ENCODE measurements around the gene ELF1. TPM values are rescaled to one million over a fixed set of nuclear protein-coding genes. Genes with fewer than 3 reads are reported as not detected.
A peak's percentile ranks its signal among the peaks of the same experiment; 100 is the strongest.

ELF1 gene
- total RNA-seq, 2 experiments from 2014 or later: 70.8 to 71.2 TPM

GRCh38 chr13:41005704-41006103, 13.4 kb downstream of the ELF1 start:
- peaks cover 66% of the 10 kb centered on the region for H3K4me1 Mint-ChIP-seq (ENCODE audit: low read depth)

GRCh38 chr13:41004875-41005693, 14.0 kb downstream of the ELF1 start:
- ChIA-PET CTCF (interaction anchor here (1.0 to 1.1 kb wide), 2 partner anchors 20 to 49 kb away, joined by 3 to 5 read pairs; no protein-coding TSS in a partner anchor), POLR2A (interaction anchor here (0.6 to 2.0 kb wide), 7 partner anchors 10 to 33 kb away, joined by 3 to 6 read pairs (median 4); partner anchors contain the start of gene ELF1)
- Mint-ChIP-seq H3K4me1 (ENCODE audit: low read depth) (peaks cover 65% of the 10 kb centered on the region), H3K4me3 (peak overlapping the region; percentile 64), H3K36me3 (peaks cover 4% of the 10 kb centered on the region), H3K27me3 (no peaks in the 10 kb centered on the region), H3K9me3 (no peaks in the 10 kb centered on the region), H3K27ac (peak overlapping the region; percentile 79)
- no peak for DNase-seq
- intact Hi-C loops (cut with micrococcal nuclease): loop anchor here (1.0 to 10.0 kb wide), 5 partner anchors 10 to 980 kb away; partner anchors contain the start of gene ELF1

More at GRCh38 chr13:41005704-41006103, 13.4 kb downstream of the ELF1 start:
- no peaks in the 10 kb centered on the region for H3K27me3 Mint-ChIP-seq
- no peak for DNase-seq
- peak overlapping the region; percentile 64 for H3K4me3 Mint-ChIP-seq
- peaks cover 5% of the 10 kb centered on the region for H3K36me3 Mint-ChIP-seq
- ChIA-PET CTCF (interaction anchor here (1.0 to 1.8 kb wide), 3 partner anchors 21 to 48 kb away, joined by 3 to 7 read pairs (median 5); no protein-coding TSS in a partner anchor), POLR2A (interaction anchor here (0.8 to 2.0 kb wide), 4 partner anchors 10 to 34 kb away, joined by 3 to 6 read pairs (median 5); no protein-coding TSS in a partner anchor)
- H3K27ac Mint-ChIP-seq: peak overlapping the region; percentile 79
- intact Hi-C loops (cut with micrococcal nuclease): loop anchor here (1.0 to 10.0 kb wide), 5 partner anchors 10 to 981 kb away; partner anchors contain the start of gene ELF1
- no peaks in the 10 kb centered on the region for H3K9me3 Mint-ChIP-seq

GRCh38 chr13:41002606-41003005, 16.5 kb downstream of the ELF1 start:
- H3K27me3 Mint-ChIP-seq: no peaks in the 10 kb centered on the region
- DNase-seq: no peak
- H3K9me3 Mint-ChIP-seq: no peaks in the 10 kb centered on the region
- H3K36me3 Mint-ChIP-seq: peaks cover 4% of the 10 kb centered on the region
- ChIA-PET POLR2A (interaction anchor here (1.0 to 1.4 kb wide), 3 partner anchors 10 to 17 kb away, joined by 3 to 4 read pairs (median 4); no protein-coding TSS in a partner anchor), CTCF (interaction anchor here (1.6 to 2.3 kb wide), 2 partner anchors 28 to 225 kb away, joined by 5 to 8 read pairs; no protein-coding TSS in a partner anchor)
- no peak overlapping the region for H3K27ac Mint-ChIP-seq
- intact Hi-C loops (cut with micrococcal nuclease): loop anchor here (10.0 kb wide), 1 partner anchor 978 kb away; no protein-coding TSS in a partner anchor
- no peak overlapping the region for H3K4me3 Mint-ChIP-seq
- peaks cover 68% of the 10 kb centered on the region for H3K4me1 Mint-ChIP-seq (ENCODE audit: low read depth)

- DNase-seq: no peak
- CTCF ChIA-PET: no interaction called here
- Mint-ChIP-seq H3K4me3 (no peak overlapping the region), H3K27ac (peak overlapping the region; percentile 50), H3K9me3 (no peaks in the 10 kb centered on the region), H3K27me3 (no peaks in the 10 kb centered on the region), H3K36me3 (peaks cover 8% of the 10 kb centered on the region), H3K4me1 (ENCODE audit: low read depth) (peaks cover 67% of the 10 kb centered on the region)
- POLR2A ChIA-PET: interaction anchor here (1.2 to 1.4 kb wide), 2 partner anchors 9 to 16 kb away, joined by 4 read pairs; no protein-coding TSS in a partner anchor
- intact Hi-C loops (cut with micrococcal nuclease): loop anchor here (10.0 kb wide), 1 partner anchor 977 kb away; no protein-coding TSS in a partner anchor
These were observed 17.4 kb downstream of the ELF1 start for GRCh38 chr13:41001695-41002094.

- H3K4me1 Mint-ChIP-seq (ENCODE audit: low read depth): peaks cover 71% of the 10 kb centered on the region
- no peaks in the 10 kb centered on the region for H3K9me3 Mint-ChIP-seq
- intact Hi-C loops (cut with micrococcal nuclease): no loop called here
- H3K36me3 Mint-ChIP-seq: peaks cover 9% of the 10 kb centered on the region
- no peak overlapping the region for H3K4me3 Mint-ChIP-seq
- POLR2A ChIA-PET: interaction anchor here (1.2 kb wide), 1 partner anchor 69 kb away, joined by 3 read pairs; no protein-coding TSS in a partner anchor
- no peaks in the 10 kb centered on the region for H3K27me3 Mint-ChIP-seq
- DNase-seq: no peak
- no peak overlapping the region for H3K27ac Mint-ChIP-seq
- CTCF ChIA-PET: no interaction called here
These were observed 19.7 kb downstream of the ELF1 start for GRCh38 chr13:40999416-40999815.

GRCh38 chr13:40996426-40997092, 22.6 kb downstream of the ELF1 start:
- peaks cover 10% of the 10 kb centered on the region for H3K36me3 Mint-ChIP-seq
- peaks cover 74% of the 10 kb centered on the region for H3K4me1 Mint-ChIP-seq (ENCODE audit: low read depth)
- H3K27ac Mint-ChIP-seq: peak overlapping the region; percentile 57
- ChIA-PET POLR2A (no interaction called here), CTCF (interaction anchor here (0.7 to 1.6 kb wide), 3 partner anchors 22 to 75 kb away, joined by 3 to 4 read pairs (median 3); no protein-coding TSS in a partner anchor)
- H3K4me3 Mint-ChIP-seq: no peak overlapping the region
- intact Hi-C loops (cut with micrococcal nuclease): no loop called here
- no peak for DNase-seq
- no peaks in the 10 kb centered on the region for H3K9me3 Mint-ChIP-seq
- H3K27me3 Mint-ChIP-seq: no peaks in the 10 kb centered on the region

GRCh38 chr13:40995997-40996396, 23.1 kb downstream of the ELF1 start:
- no peaks in the 10 kb centered on the region for H3K9me3 Mint-ChIP-seq
- no peak for DNase-seq
- ChIA-PET POLR2A (no interaction called here), CTCF (interaction anchor here (0.7 to 1.6 kb wide), 5 partner anchors 21 to 1028 kb away, joined by 3 to 4 read pairs (median 3); partner anchors contain the start of gene ELF1)
- no peaks in the 10 kb centered on the region for H3K27me3 Mint-ChIP-seq
- peak overlapping the region; percentile 34 for H3K27ac Mint-ChIP-seq
- H3K36me3 Mint-ChIP-seq: peaks cover 8% of the 10 kb centered on the region
- intact Hi-C loops (cut with micrococcal nuclease): loop anchor here (1.0 kb wide), 1 partner anchor 9 kb away; no protein-coding TSS in a partner anchor
- no peak overlapping the region for H3K4me3 Mint-ChIP-seq
- peaks cover 71% of the 10 kb centered on the region for H3K4me1 Mint-ChIP-seq (ENCODE audit: low read depth)

GRCh38 chr13:40994581-40995230, 24.4 kb downstream of the ELF1 start:
- peaks cover 8% of the 10 kb centered on the region for H3K36me3 Mint-ChIP-seq
- peak; percentile 38 for DNase-seq
- ChIA-PET POLR2A (no interaction called here), CTCF (interaction anchor here (1.2 kb wide), 1 partner anchor 24 kb away, joined by 3 read pairs; the partner anchor contains the start of gene ELF1)
- peaks cover 76% of the 10 kb centered on the region for H3K4me1 Mint-ChIP-seq (ENCODE audit: low read depth)
- H3K27me3 Mint-ChIP-seq: no peaks in the 10 kb centered on the region
- H3K9me3 Mint-ChIP-seq: no peaks in the 10 kb centered on the region
- peak overlapping the region; percentile 61 for H3K4me3 Mint-ChIP-seq
- intact Hi-C loops (cut with micrococcal nuclease): loop anchor here (1.0 kb wide), 1 partner anchor 11 kb away; no protein-coding TSS in a partner anchor
- H3K27ac Mint-ChIP-seq: peak overlapping the region; percentile 87

GRCh38 chr13:40993987-40994386, 25.1 kb downstream of the ELF1 start:
- intact Hi-C loops (cut with micrococcal nuclease): no loop called here
- POLR2A ChIA-PET: interaction anchor here (1.6 kb wide), 1 partner anchor 16 kb away, joined by 4 read pairs; no protein-coding TSS in a partner anchor
- peaks cover 69% of the 10 kb centered on the region for H3K4me1 Mint-ChIP-seq (ENCODE audit: low read depth)
- H3K27ac Mint-ChIP-seq: peak overlapping the region; percentile 87
- no peak for DNase-seq
- H3K36me3 Mint-ChIP-seq: peaks cover 8% of the 10 kb centered on the region
- no peaks in the 10 kb centered on the region for H3K9me3 Mint-ChIP-seq
- CTCF ChIA-PET: interaction anchor here (0.6 to 2.2 kb wide), 5 partner anchors 12 to 215 kb away, joined by 3 to 10 read pairs (median 3); no protein-coding TSS in a partner anchor
- H3K27me3 Mint-ChIP-seq: no peaks in the 10 kb centered on the region
- no peak overlapping the region for H3K4me3 Mint-ChIP-seq

GRCh38 chr13:40992678-40993518, 26.2 kb downstream of the ELF1 start:
- POLR2A ChIA-PET: interaction anchor here (0.6 to 1.6 kb wide), 3 partner anchors 8 to 15 kb away, joined by 3 to 4 read pairs (median 4); no protein-coding TSS in a partner anchor
- CTCF ChIA-PET: interaction anchor here (0.8 to 2.2 kb wide), 9 partner anchors 11 to 217 kb away, joined by 3 to 13 read pairs (median 3); no protein-coding TSS in a partner anchor
- DNase-seq: no peak
- Mint-ChIP-seq H3K9me3 (no peaks in the 10 kb centered on the region), H3K4me1 (ENCODE audit: low read depth) (peaks cover 72% of the 10 kb centered on the region), H3K36me3 (peaks cover 6% of the 10 kb centered on the region), H3K27ac (peak overlapping the region; percentile 75), H3K27me3 (no peaks in the 10 kb centered on the region), H3K4me3 (no peak overlapping the region)
- intact Hi-C loops (cut with micrococcal nuclease): loop anchor here (1.0 kb wide), 1 partner anchor 9 kb away; no protein-coding TSS in a partner anchor
